NCI-H1105 (cell line): Measurements from ENCODE around the gene SLC44A3.
"Not testable (repeated sequence)": the region's sequence is repeated elsewhere in the genome, so short reads cannot be mapped to it uniquely, and the experiment has no call there.

ENCODE experiments used
- DNase-seq: peaks from one replicate; lab custom pipeline; 2025; lab: John Stamatoyannopoulos, UW

Gene SLC44A3

DNA sequence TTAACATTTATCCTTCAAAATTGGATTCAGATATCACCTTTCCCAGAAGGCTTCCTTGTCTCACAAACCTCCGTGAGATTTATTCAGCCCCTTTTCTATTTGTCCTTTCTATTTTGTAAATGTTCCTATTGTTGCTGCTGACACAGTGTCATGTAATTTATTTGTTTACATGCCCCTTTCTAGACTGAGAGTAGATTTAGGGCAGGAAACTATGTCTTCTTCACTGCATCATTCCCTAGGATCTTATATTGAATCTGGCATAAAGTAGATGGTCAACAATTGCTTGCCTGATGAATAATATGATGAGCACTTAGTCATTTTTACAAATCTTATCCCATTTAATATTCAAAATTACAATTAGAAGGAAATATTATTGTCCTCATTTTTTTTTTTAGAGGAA is 114.9 kb downstream of the SLC44A3 start:
- DNase-seq, result no peak

DNA sequence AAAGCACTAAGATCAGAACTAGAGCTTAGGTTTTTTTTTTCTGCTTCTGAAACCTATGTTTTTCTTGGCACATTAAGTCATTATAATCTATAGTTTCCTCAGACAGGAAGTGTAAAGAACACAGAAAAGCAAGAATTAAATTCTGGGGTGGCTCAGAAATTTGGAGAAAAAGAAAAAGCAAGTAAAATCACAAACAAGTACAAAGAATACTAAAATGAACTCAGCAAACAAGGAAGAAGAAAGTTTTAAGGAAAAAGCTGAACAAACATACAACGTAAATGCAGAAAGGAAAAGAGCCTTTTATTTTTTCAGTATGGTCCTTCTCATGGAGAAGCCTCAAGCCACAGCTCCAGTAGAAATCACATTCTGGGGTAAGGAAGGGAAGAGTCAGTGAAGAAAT is 115.3 kb downstream of the SLC44A3 start:
- no peak for DNase-seq

DNA sequence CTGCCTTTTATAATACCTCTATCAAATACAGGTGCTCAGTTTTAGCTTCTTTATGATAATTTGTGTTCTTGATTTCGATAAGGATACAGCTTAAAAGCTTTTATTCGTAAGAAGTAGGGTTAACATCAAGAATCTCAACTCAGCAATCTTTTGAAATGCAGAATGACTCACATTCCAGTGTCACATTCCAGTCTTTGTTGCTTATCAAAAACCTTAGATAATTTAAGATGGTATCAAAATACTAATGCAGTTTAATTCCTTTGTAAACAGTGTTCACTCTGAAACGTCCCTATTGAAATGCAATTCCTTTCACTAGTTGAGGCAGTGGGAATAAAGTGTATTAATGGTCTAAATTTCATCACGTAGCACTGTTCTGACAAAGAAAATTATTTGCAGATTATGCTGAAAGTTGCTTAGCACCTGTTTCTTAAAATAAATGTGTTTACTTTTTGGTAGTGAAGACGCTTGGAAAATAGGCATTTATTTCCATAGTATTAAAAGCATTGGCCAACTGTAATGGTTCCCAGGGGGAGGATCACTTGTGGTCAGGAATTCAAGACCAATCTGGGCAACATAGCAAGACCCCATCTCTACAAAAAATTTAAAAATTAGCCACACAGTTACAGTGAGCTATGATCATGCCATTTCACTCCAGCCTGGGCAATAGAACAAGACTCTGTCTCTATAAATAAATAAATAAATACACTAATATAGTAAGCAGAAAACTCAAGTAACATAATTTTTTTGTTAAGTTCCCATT is 116.9 kb downstream of the SLC44A3 start:
- DNase-seq, result no peak

DNA sequence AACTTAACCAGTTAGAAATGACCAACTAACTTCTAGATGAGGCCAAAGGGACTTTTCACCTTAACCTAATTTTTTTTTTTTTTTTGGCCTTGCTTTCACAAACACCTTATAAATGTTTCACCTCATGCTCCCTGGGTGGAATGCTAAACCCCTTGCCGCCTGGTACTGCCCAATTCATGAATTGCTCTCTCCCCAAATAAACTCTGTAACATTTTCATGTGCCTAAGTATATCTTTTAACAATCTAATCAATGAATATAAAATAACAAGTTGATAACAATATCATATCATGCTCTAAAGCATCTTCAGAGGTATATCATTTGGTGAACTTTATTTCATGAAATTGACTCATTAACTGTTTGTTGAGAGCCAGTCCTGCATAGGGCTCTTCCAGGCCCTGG is 117.7 kb downstream of the SLC44A3 start:
- no peak for DNase-seq

DNA sequence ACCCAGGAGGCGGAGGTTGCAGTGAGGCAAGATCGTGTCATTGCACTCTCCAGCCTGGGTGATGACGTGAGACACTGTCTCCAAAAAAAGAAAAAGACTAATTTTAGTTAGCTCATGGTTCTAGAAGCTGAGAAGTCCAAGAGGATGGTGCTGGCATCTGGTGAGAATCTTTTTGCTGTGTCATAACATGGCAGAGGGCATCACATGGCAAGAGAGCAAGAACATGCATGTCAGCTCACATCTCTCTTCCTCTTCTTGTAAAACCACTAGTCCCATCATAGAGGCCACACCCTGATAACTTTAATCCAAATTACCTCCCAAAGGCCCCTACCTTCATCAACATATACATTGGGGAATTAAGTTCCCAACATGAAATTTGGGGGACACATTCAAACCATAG is 120.6 kb downstream of the SLC44A3 start:
- no peak for DNase-seq

DNA sequence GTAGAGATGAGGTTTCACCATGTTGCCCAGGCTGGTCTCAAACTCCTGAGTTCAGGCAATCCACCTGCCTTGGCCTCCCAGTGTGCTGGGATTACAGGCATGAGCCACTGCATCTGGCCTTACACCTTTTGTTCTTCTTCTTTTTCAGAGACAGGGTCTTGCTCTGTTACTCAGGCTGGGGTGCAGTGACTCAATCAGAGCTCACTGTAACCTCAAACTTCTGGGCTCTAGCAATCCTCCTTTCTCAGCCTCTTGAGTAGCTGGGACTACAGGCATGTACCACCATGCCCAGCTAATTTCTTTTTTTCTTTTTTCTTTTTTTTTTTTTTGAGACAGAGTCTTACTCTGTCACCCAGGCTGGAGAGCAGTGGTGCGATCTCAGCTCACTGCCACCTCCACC is 121.3 kb downstream of the SLC44A3 start:
- DNase-seq, result not testable (repeated sequence)

DNA sequence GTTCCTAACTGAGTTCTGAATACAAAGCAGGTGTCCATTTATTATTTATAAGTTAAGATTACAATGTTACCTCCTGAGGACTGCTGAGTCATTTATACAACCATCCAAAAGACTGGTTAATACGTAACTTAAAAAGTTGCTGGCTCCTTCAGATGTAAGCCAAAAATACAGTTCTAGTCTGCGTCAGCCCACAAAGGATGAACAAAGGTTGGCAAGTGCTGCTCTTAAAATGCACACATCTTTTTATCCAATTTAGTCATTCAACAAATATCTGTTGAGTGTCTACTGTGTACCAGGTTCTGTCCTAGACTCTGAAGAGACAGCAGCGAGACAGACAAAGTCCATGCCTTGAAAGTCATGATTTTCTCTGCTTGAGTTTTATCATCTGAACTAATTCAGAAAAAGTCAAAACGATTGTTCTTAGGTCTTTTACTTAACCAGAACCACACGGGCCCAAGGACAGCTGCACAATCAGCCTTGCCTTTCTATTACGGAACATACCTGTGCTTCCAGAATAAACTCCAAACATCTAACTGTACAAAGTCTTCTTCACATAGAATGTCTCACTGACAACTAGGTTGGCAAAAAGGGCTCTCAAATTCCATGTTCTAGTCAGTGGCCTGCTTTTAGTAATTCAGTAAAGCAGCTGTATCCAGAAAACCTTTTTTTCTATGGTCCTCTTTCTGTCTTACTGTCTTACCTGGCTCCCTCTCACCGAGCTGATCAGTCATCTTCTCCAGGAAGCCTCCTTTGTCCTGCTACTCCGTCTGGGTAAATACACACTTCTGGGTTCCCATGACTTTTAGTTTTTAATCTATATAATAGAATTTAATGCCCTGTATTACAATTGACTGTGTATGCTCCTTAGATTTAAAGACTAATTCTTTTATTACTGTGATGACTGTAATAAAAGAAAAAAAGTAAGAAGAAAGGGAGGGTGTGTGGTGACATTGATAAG is 122.3 kb downstream of the SLC44A3 start:
- no peak for DNase-seq
